Naive thymus-derived CD8-positive, alpha-beta T cell (primary cell): ENCODE results near the gene CUL3. TPM values are rescaled to one million over a fixed set of nuclear protein-coding genes. Genes with fewer than 3 reads are reported as not detected.

Source experiments
- ATAC-seq, 2 donors: fragments of 150-1000 bp; cut with Tn5 transposase in 1 of 2; sonication (Bioruptor Pico), chemical (Tn5 transposase) in 1 of 2; 1 replicate in 1 of 2; 2 replicates in 1 of 2; pipeline ENCODE4 v1.10.0; 2021; ENCODE audit warnings: mild to moderate bottlenecking in 2 of 2, moderate library complexity in 2 of 2
- POLR2A ChIA-PET: fragments of 350-600 bp; sonication (Branson Sonifier 250); formaldehyde crosslinking; loops from one replicate; lab custom pipeline; 2021; ENCODE audit warnings: antibody characterized with exemption; lab: Charles Lee
- DNase-seq, 10 donors: peaks; one replicate each; pipeline versions ENCODE4 v3.0.0 to v3.0.0-alpha.2; 2020 to 2022
- H3K27ac Mint-ChIP-seq, 10 donors: one replicate each; pipeline ENCODE4 v1.8.0; 2020 to 2022; ENCODE audit warnings: mild to moderate bottlenecking in 10 of 10, mixed read lengths in 10 of 10, moderate library complexity in 4 of 10, inconsistent platforms in 1 of 10
- H3K27me3 Mint-ChIP-seq, 5 donors: one replicate each; pipeline ENCODE4 v1.8.0; 2021 to 2022; ENCODE audit warnings: mixed read lengths in 5 of 5
- H3K36me3 Mint-ChIP-seq, 3 donors: one replicate each; pipeline ENCODE4 v1.8.0; 2020 to 2022; ENCODE audit warnings: mixed read lengths in 3 of 3, mild to moderate bottlenecking in 2 of 3, inconsistent platforms in 1 of 3
- H3K4me1 Mint-ChIP-seq, 4 donors: one replicate each; pipeline ENCODE4 v1.8.0; 2021 to 2022; ENCODE audit warnings: mixed read lengths in 4 of 4
- H3K4me3 Mint-ChIP-seq, 10 donors: one replicate each; pipeline ENCODE4 v1.8.0; 2020 to 2022; ENCODE audit warnings: mild to moderate bottlenecking in 10 of 10, mixed read lengths in 10 of 10, moderate library complexity in 6 of 10, inconsistent platforms in 1 of 10
- H3K9me3 Mint-ChIP-seq, 9 donors: one replicate each; pipeline ENCODE4 v1.8.0; 2020 to 2022; ENCODE audit warnings: mixed read lengths in 9 of 9, mild to moderate bottlenecking in 3 of 9, inconsistent platforms in 1 of 9, moderate library complexity in 1 of 9
- polyA plus RNA-seq, 3 donors: library from polyadenylated mRNA; unstranded; fragments of 300-500 nt; fragmentation: Illumina TruSeq; gene quantifications; one replicate each; pipeline ENCODE4 v1.2.3, GENCODE V29; 2021
- total RNA-seq, 8 experiments: library from RNA in 2 of 8; stranded (reverse) in 2 of 8; gene quantifications; one replicate each; pipeline ENCODE4 v1.2.3 and lab custom pipeline; 2021 to 2026

The CUL3 gene
- total and polyA plus RNA-seq, 5 experiments from 2014 or later, result 20.0 to 96.8 (median 57.0) TPM

DNA sequence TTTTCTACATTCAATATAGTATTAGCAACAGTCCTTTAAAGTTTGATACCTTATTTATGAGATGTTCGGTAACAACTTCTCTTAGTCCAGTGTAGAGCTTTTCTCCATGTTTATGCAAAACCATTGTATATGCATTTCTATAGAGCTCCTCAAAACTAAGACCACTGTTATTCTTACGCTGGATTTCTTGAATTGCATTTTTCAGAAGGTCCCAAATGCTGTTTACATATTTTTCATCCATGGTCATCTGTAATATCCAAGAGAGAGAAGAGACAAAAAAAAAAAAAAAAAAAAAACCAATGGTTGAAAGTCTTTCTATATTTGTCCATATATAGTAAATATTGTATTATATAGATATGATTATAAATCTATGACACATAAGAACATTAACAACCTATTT lies 27.6 kb downstream of the CUL3 start:
- peaks cover 0 to 38% (median 5%) of the 10 kb centered on the region in 3 donors for H3K36me3 Mint-ChIP-seq
- ATAC-seq (no peak), DNase-seq (no peak)
- peaks cover 22 to 44% (median 42%) of the 10 kb centered on the region in 4 donors for H3K4me1 Mint-ChIP-seq
- no peaks in the 10 kb centered on the region for H3K27me3 Mint-ChIP-seq
- H3K9me3 Mint-ChIP-seq, result no peaks in the 10 kb centered on the region
- H3K27ac Mint-ChIP-seq, result peak overlapping the region in 1 of 10 donors; percentile 51
- peak overlapping the region in 1 of 10 donors; percentile 26 for H3K4me3 Mint-ChIP-seq
- POLR2A ChIA-PET, result interaction anchor here (0.7 kb wide), 1 partner anchor 14 kb away, joined by 4 read pairs; no protein-coding TSS in a partner anchor

DNA sequence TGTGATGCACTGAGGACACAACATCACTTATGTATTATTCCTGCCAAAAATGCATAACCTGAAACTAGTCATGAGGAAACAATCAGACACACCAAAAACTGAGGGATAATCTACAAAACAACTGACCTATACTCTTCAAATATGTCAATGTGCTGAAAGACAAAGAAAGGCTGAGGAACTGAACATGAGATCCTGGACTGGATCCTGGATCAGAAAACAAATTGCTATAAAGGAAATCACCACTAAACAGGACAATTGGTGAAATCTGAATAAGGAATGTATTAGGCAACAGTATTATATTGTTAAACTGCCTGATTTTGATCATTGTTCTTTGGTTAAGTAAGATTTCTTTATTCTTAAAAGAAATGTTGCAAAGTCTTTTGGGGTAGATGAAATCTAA lies 28.8 kb downstream of the CUL3 start:
- peak overlapping the region in 3 of 10 donors; percentile 13 to 63 (median 41) for H3K27ac Mint-ChIP-seq
- no peak overlapping the region for H3K4me3 Mint-ChIP-seq
- no peak for DNase-seq
- H3K36me3 Mint-ChIP-seq, result peaks cover 0 to 45% (median 8%) of the 10 kb centered on the region in 3 donors
- no peaks in the 10 kb centered on the region for H3K27me3 Mint-ChIP-seq
- POLR2A ChIA-PET, result no interaction called here
- peaks cover 24 to 46% (median 39%) of the 10 kb centered on the region in 4 donors for H3K4me1 Mint-ChIP-seq
- no peaks in the 10 kb centered on the region for H3K9me3 Mint-ChIP-seq
- no peak for ATAC-seq

DNA sequence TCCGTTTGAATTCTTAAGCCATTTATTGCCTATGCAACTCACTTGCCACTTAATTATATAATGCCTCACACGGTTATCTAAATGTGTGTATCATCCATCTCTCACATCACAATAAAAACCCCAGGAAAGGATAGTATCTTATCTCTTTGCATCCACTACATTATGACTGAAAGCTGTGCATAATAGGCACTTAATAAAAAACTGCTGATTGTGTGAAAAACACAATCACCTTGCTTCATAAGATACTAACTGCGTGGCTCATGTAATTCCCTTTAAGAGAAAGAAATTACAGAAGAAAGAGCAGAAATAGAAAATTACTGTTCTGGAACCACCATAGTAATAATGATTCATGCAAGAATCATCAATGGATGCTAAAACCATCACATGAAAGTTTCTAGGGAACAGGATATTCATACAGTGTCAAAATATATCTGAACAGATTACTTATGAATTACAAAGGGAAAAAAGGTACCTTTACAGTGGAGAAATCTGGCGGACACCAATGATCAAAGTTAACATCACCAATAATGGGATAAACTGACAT lies 29.3 kb downstream of the CUL3 start:
- POLR2A ChIA-PET, result no interaction called here
- DNase-seq, result no peak
- Mint-ChIP-seq H3K36me3 (peaks cover 0 to 46% (median 9%) of the 10 kb centered on the region in 3 donors), H3K9me3 (no peaks in the 10 kb centered on the region), H3K4me1 (peaks cover 24 to 47% (median 40%) of the 10 kb centered on the region in 4 donors), H3K27me3 (no peaks in the 10 kb centered on the region), H3K4me3 (no peak overlapping the region), H3K27ac (peak overlapping the region in 3 of 10 donors; percentile 7 to 63 (median 13))
- no peak for ATAC-seq

DNA sequence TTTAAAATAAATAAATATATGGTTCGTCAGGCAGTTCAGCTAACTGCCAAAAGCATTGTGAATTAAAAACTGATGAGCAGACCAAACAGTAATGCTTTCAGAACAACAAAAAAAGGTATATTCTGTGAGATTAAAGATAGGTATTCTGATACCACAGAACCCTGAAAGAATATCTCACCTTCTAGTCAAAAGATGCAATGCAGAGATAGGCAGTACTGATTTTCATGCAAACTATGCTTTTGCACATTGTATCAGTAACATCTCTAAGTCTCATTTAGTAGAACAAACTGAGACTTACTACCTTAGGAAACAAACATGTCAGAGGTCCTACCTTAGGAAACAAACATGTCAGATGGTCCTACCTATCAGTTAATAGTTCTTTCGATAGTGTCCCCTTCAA lies 32.4 kb downstream of the CUL3 start:
- POLR2A ChIA-PET, result no interaction called here
- ATAC-seq (no peak), DNase-seq (no peak)
- Mint-ChIP-seq H3K36me3 (peaks cover 0 to 56% (median 17%) of the 10 kb centered on the region in 3 donors), H3K27ac (no peak overlapping the region), H3K4me3 (no peak overlapping the region), H3K9me3 (no peaks in the 10 kb centered on the region), H3K4me1 (peaks cover 20 to 65% (median 45%) of the 10 kb centered on the region in 4 donors), H3K27me3 (no peaks in the 10 kb centered on the region)

DNA sequence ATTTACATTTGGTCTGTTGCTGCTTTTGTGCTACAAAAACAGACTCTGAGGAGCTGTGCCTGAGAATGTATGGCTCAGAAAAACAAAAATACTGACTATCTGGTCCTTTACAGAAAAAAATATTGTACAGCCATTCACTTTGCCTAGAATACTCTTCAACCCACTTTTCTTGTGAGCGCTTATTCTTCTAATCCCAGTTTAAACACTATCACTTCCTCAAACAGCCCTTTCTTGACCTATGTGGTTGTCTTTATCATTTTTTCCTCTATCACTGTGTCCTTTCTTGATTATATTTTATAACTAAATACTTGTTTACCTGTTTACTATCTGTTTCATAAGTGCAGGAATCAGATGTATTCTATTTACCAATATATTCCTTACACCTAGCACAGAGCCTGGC lies 33.5 kb downstream of the CUL3 start:
- Mint-ChIP-seq H3K4me1 (peaks cover 26 to 71% (median 51%) of the 10 kb centered on the region in 4 donors), H3K9me3 (peaks cover 0 to 2% (median 0%) of the 10 kb centered on the region in 9 donors), H3K4me3 (no peak overlapping the region), H3K27ac (no peak overlapping the region), H3K27me3 (no peaks in the 10 kb centered on the region), H3K36me3 (peaks cover 0 to 59% (median 17%) of the 10 kb centered on the region in 3 donors)
- ATAC-seq (no peak), DNase-seq (no peak)
- POLR2A ChIA-PET, result interaction anchor here (0.6 to 0.7 kb wide), 2 partner anchors 50 to 333 kb away, joined by 3 read pairs; no protein-coding TSS in a partner anchor

- Mint-ChIP-seq H3K27me3 (no peaks in the 10 kb centered on the region), H3K36me3 (peaks cover 0 to 49% (median 23%) of the 10 kb centered on the region in 3 donors), H3K4me3 (peak overlapping the region in 6 of 10 donors; percentile 3 to 56 (median 10)), H3K27ac (peak overlapping the region in 4 of 10 donors; percentile 3 to 46 (median 20)), H3K4me1 (peaks cover 19 to 64% (median 46%) of the 10 kb centered on the region in 4 donors), H3K9me3 (peaks cover 0 to 2% (median 0%) of the 10 kb centered on the region in 9 donors)
- ATAC-seq (no peak), DNase-seq (no peak)
- POLR2A ChIA-PET, result no interaction called here
These were observed 38.2 kb downstream of the CUL3 start for GRCh38 chr2:224546926-224547325.

GRCh38 chr2:224545884-224546644 lies 39.1 kb downstream of the CUL3 start:
- Mint-ChIP-seq H3K4me3 (peak overlapping the region in 1 of 10 donors; percentile 22), H3K9me3 (peaks cover 0 to 2% (median 0%) of the 10 kb centered on the region in 9 donors), H3K27me3 (no peaks in the 10 kb centered on the region), H3K4me1 (peaks cover 24 to 72% (median 54%) of the 10 kb centered on the region in 4 donors), H3K36me3 (peaks cover 0 to 52% (median 28%) of the 10 kb centered on the region in 3 donors), H3K27ac (peak overlapping the region in 4 of 10 donors; percentile 2 to 71 (median 37))
- DNase-seq, result no peak
- POLR2A ChIA-PET, result interaction anchor here (0.6 kb wide), 1 partner anchor 79 kb away, joined by 3 read pairs; no protein-coding TSS in a partner anchor
- peak; percentile 44 to 59 for ATAC-seq

- ATAC-seq (peak; percentile 49 to 58), DNase-seq (no peak)
- no peak overlapping the region for H3K4me3 Mint-ChIP-seq
- peaks cover 25 to 73% (median 61%) of the 10 kb centered on the region in 4 donors for H3K4me1 Mint-ChIP-seq
- peaks cover 0 to 6% (median 0%) of the 10 kb centered on the region in 9 donors for H3K9me3 Mint-ChIP-seq
- H3K27ac Mint-ChIP-seq, result no peak overlapping the region
- H3K36me3 Mint-ChIP-seq, result peaks cover 11 to 61% (median 39%) of the 10 kb centered on the region in 3 donors
- H3K27me3 Mint-ChIP-seq, result no peaks in the 10 kb centered on the region
- POLR2A ChIA-PET, result no interaction called here
These were observed 41.2 kb downstream of the CUL3 start for GRCh38 chr2:224543939-224544338.

GRCh38 chr2:224538561-224539138 lies 46.5 kb downstream of the CUL3 start:
- Mint-ChIP-seq H3K36me3 (peaks cover 11 to 63% (median 42%) of the 10 kb centered on the region in 3 donors), H3K27me3 (no peaks in the 10 kb centered on the region), H3K4me1 (peaks cover 25 to 65% (median 62%) of the 10 kb centered on the region in 4 donors), H3K9me3 (peaks cover 0 to 3% (median 0%) of the 10 kb centered on the region in 9 donors), H3K4me3 (peak overlapping the region in 3 of 10 donors; percentile 19 to 63 (median 26)), H3K27ac (peak overlapping the region in 5 of 10 donors; percentile 13 to 80 (median 43))
- POLR2A ChIA-PET, result no interaction called here
- no peak for ATAC-seq
- no peak for DNase-seq

DNA sequence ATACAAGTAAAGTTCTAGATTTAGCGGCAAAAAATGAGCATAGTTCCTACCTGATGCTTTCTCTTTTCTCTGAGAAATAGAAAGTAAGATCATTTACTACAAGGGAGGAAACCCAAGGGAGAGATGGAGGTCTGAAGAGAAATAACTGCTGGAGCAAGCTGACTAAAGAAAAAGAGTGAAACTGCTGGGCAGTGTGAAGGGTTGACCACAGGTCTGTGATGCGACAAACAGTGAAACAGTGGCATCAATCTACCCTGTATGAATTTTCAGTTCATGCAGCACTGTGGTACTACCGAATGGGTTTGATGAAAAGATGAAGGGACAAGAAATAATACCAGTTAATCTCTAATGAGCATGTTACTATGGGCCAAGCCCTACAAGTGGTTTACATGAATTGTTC lies 52.2 kb downstream of the CUL3 start:
- Mint-ChIP-seq H3K36me3 (peaks cover 12 to 58% (median 32%) of the 10 kb centered on the region in 3 donors), H3K27ac (peak overlapping the region in 8 of 10 donors; percentile 17 to 61 (median 38)), H3K4me3 (no peak overlapping the region), H3K4me1 (peaks cover 35 to 69% (median 60%) of the 10 kb centered on the region in 4 donors), H3K27me3 (no peaks in the 10 kb centered on the region), H3K9me3 (no peaks in the 10 kb centered on the region)
- no peak for DNase-seq
- POLR2A ChIA-PET, result no interaction called here
- no peak for ATAC-seq

DNA sequence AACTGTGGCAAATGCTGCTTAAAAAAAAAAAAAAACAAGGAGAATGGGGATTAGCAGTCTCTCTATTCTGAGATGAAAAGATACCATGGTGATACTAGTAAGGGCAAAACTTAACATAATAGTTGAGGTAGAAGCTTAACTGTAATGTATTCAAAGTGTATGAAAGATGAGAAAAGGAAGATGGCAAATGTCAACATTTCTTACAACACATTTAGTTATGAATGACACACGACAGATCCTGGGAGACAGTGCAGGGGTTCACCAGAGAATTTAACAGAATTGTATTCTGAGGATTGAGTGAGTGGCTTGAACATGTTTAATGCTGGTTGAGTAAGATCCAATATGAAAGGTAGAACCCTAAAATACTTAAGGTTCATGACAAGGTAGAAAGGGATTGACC lies 52.7 kb downstream of the CUL3 start:
- Mint-ChIP-seq H3K4me3 (no peak overlapping the region), H3K36me3 (peaks cover 12 to 58% (median 32%) of the 10 kb centered on the region in 3 donors), H3K27ac (peak overlapping the region in 9 of 10 donors; percentile 16 to 61 (median 30)), H3K9me3 (no peaks in the 10 kb centered on the region), H3K4me1 (peaks cover 38 to 72% (median 62%) of the 10 kb centered on the region in 4 donors), H3K27me3 (no peaks in the 10 kb centered on the region)
- POLR2A ChIA-PET, result no interaction called here
- ATAC-seq (no peak), DNase-seq (no peak)

DNA sequence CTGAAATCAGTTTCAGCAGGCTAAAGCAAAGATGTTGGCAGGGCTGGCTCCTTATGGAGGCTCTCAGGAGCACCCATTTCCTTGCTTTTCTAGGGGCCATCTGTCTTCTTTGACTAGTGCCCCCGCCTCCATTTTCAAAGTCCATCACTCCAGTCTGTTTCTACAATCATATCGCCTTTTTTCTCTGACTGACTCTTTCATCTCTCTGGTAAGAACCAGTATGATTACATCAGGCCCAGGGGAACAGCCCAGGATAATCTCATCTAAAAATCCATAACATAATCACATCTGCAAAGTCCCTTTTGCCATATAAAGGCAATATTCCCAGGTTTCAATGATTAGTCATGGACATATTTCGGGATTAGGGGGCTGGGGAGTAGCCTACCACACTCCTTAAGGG lies 57.0 kb downstream of the CUL3 start:
- Mint-ChIP-seq H3K4me3 (no peak overlapping the region), H3K36me3 (peaks cover 12 to 42% (median 23%) of the 10 kb centered on the region in 3 donors), H3K4me1 (peaks cover 51 to 84% (median 79%) of the 10 kb centered on the region in 4 donors), H3K27ac (peak overlapping the region in 6 of 10 donors; percentile 34 to 77 (median 62)), H3K9me3 (no peaks in the 10 kb centered on the region), H3K27me3 (no peaks in the 10 kb centered on the region)
- POLR2A ChIA-PET, result no interaction called here
- no peak for DNase-seq
- ATAC-seq, result no peak
